Measurements from ENCODE around the gene EMP1. TPM values are rescaled to one million over a fixed set of nuclear protein-coding genes. Genes with fewer than 3 reads are reported as not detected.

EMP1 gene
- total RNA-seq, 1 experiment from 2014 or later = 0.63 TPM

DNA sequence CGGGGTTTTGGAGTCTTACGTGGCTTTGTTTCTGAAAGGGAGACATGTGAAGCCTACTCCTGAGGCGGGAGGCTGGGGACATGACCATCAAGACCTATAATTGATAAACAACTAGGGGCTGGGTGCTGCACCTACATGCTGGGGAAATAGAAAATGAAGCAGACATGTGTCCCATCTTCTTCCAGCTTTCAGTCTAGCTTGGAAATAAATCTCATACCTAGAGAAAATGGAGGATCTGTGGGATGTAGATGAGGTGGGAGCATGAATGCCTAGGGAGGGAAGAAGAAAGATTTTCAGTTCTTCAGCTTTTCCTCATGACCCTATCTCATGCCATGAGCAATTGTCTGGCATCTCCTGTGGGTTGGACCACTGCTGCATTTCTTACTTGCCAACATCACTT is 22.1 kb downstream of the EMP1 start:
- H3T11ph ChIP-seq (ENCODE audit: low read length) = no peak overlapping the region
- H2BK5ac ChIP-seq (ENCODE audit: insufficient read length, low read length) = no peak overlapping the region
- Mint-ChIP-seq H3K27me3 (ENCODE audit: low read depth) (no peaks in the 10 kb centered on the region; the same call in none of the 2 replicates), H3K4me3 (no peak overlapping the region), H3K4me1 (no peaks in the 10 kb centered on the region), H3K27ac (no peak overlapping the region), H3K9me3 (peaks cover 7 to 12% of the 10 kb centered on the region in 2 experiments; a peak in 4 of 5 replicates), H3K36me3 (ENCODE audit: insufficient read depth in 1 of 3, low read depth in 3 of 3) (peaks cover 1 to 14% (median 5%) of the 10 kb centered on the region in 3 experiments; a peak in 5 of 7 replicates)
- no peak overlapping the region for H4K91ac ChIP-seq (ENCODE audit: insufficient read length, low read depth, low read length)
- no peak overlapping the region for H2AFZ ChIP-seq (ENCODE audit: low read length)
- no peak overlapping the region for H2BK12ac ChIP-seq (ENCODE audit: insufficient read length, low read depth, low read length)
- no peaks in the 10 kb centered on the region for H3K79me2 ChIP-seq (ENCODE audit: insufficient read depth, low read length)
- no peak overlapping the region for H4K5ac ChIP-seq (ENCODE audit: insufficient read length, low read depth, low read length)
- H2BK20ac ChIP-seq (ENCODE audit: low read depth, low read length, poor library complexity, severe bottlenecking) = no peak overlapping the region
- no peak overlapping the region for H3K23ac ChIP-seq (ENCODE audit: insufficient read length, low read depth, low read length)
- no peak overlapping the region for H3K56ac ChIP-seq (ENCODE audit: insufficient read length, low read depth, low read length)
- no peak overlapping the region for H4K8ac ChIP-seq (replicated peaks; ENCODE audit: insufficient read length, low read depth, low read length)
- H3K23me2 ChIP-seq (ENCODE audit: insufficient read length, low read depth, low read length, poor library complexity, severe bottlenecking) = no peaks in the 10 kb centered on the region
- no peak overlapping the region for H2BK120ac ChIP-seq (ENCODE audit: low read depth, low read length, poor library complexity, severe bottlenecking)
- no peaks in the 10 kb centered on the region for H3K4me1 ChIP-seq (ENCODE audit: insufficient read depth, low read length)
- H3K4ac ChIP-seq (ENCODE audit: low read depth, low read length) = no peak overlapping the region
- no peak overlapping the region for H3K14ac ChIP-seq (ENCODE audit: insufficient read depth, low read length)
- no peaks in the 10 kb centered on the region for H3K79me1 ChIP-seq (ENCODE audit: insufficient read depth, low read depth, low read length, poor library complexity, severe bottlenecking)
- H2AK5ac ChIP-seq (ENCODE audit: insufficient read length, low read length) = no peak overlapping the region
- DNase-seq = no peak
- peaks cover 8% of the 10 kb centered on the region for H3K9me3 ChIP-seq (ENCODE audit: control insufficient read depth, low read depth, low read length)
- H3K4me2 ChIP-seq (ENCODE audit: insufficient read depth, insufficient read length, low read length) = no peak overlapping the region
- no peak overlapping the region for H2BK15ac ChIP-seq (ENCODE audit: low read depth, low read length)
- H3K18ac ChIP-seq (ENCODE audit: insufficient read length, low read depth, low read length) = no peak overlapping the region
- TF ChIP-seq CTCF (conservative IDR thresholded peaks at IDR 0.05) = no peak
- H3K27me3 ChIP-seq (ENCODE audit: insufficient read depth, low read length) = no peaks in the 10 kb centered on the region
- H3K27ac ChIP-seq (ENCODE audit: insufficient read length, low read depth, low read length) = no peak overlapping the region
- H3K9ac ChIP-seq (ENCODE audit: extremely low read depth, insufficient read length, low read length) = no peak overlapping the region
- H4K20me1 ChIP-seq (ENCODE audit: control insufficient read depth, insufficient read depth, insufficient read length) = no peaks in the 10 kb centered on the region
- no CpG with 5 or more reads among the region's 3 CpGs for WGBS (ENCODE audit: extremely low coverage, insufficient read length, low lambda C conversion rate)

All from H9 (cell line).